HG02852 (cell line): Measurements from ENCODE around the gene KDM5B.
"Not testable (repeated sequence)": the region's sequence is repeated elsewhere in the genome, so short reads cannot be mapped to it uniquely, and the experiment has no call there.

Source experiments
- ATAC-seq: cut with Tn5 transposase; IDR thresholded peaks from one replicate; pipeline ENCODE4 v1.9.1; 2021; ENCODE audit warnings: mild to moderate bottlenecking, moderate library complexity; ENCODE audit not compliant: unreplicated experiment

The KDM5B gene

DNA sequence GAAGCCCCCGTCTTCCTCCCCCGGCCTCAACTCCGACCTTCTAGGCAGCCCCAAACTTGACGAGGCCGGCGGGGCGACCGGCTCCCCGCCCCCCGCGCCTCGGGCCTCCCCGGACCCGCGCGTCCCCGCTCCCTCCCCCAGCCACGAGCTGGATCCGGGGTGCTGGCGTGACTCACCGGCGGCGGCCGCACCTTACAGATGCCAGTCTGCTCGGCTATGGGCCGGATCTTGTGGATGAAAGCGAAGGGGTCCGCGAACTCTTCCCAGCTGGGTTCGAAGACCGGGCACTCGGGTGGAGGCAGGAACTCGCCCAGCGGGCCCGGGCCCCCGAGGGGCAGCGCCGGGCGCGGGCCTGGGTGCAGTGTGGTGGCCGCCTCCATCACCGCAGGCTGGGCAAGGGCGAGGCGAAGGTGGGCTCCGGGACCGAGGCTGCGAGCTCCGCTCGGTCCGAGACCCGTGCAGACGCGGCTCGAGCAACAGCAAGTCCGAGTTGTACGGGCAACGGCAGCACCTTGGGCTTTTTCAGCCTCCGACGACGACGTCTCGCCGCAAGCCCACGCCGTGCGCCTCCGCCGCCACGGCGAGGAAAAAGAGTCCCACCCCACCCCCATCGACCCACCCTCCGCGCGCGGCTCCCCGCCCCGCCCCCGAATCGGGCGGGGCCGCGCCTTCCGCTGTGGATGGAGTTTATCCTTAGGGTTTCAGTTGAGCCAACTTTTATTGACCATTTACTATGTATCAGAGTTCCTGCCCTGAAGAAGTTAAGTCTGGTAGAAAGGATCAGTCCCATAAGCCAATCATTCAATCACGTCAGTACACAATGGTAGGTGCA is at the start of gene KDM5B:
KDM5B (minus strand) TSS at position 496 of the 832 bp plus-strand sequence; CDS start at position 380, 116 bp downstream.
- no peak for ATAC-seq

DNA sequence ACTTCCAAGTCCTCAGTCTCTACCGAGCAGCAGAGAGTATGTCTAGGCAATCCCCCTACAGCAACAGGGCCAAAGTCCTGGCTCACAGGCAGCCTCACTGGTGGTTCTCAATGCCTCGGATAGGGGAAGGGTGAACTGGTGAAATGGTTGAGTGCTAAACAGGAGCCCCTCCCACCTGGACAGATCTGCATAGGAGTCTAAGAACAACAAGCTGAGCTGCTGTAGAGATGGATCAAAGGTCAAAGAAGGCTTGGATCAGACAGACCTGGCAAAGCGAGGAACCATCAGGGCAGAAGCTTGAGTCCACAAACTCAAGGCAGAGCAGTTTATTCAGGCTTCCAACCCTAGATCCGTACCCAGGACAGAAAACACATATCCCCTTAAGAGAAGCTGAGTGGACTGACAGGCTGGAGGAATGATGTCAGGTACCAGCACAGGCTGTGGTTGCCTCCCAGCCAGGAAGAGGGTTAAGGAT is 49.0 kb upstream of the KDM5B start:
- no peak for ATAC-seq

DNA sequence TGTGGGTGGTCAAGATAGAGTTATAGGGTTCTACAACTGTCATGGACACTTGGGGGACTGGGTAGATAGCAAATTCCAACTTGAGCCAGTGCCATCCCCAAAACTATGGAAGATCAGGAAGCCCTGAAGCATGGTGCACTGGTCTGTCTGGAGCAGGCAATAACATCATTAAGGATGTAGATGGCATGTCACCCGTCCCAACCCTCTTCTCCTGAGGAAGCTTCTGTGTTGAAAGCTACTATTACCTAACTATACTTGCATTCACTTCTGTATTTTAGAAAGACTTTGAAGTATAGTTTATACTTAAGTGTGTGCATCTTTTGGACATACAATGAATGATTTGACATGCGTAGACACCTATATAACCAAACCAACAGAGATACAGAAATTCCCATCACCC is 47.8 kb upstream of the KDM5B start:
- no peak for ATAC-seq

DNA sequence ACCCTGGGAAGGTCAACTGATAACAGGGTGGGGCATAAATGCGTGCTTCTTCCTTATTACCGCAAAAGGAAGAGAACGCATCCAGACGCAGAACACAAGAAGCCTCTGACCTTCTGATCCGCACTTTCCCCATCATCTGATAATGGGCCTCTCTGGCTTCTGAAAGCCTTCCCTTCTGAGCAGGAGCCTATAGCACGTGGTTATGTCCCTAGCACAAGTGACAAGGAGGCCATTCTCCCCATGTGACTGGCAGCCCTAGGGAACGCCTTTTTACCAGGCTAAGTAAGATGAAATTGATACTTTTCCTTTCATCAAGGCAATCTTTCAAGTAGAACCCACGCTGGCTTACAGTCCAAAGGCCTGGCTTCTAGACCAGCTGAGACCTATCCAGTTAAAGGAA is 46.6 kb upstream of the KDM5B start:
- ATAC-seq: no peak

DNA sequence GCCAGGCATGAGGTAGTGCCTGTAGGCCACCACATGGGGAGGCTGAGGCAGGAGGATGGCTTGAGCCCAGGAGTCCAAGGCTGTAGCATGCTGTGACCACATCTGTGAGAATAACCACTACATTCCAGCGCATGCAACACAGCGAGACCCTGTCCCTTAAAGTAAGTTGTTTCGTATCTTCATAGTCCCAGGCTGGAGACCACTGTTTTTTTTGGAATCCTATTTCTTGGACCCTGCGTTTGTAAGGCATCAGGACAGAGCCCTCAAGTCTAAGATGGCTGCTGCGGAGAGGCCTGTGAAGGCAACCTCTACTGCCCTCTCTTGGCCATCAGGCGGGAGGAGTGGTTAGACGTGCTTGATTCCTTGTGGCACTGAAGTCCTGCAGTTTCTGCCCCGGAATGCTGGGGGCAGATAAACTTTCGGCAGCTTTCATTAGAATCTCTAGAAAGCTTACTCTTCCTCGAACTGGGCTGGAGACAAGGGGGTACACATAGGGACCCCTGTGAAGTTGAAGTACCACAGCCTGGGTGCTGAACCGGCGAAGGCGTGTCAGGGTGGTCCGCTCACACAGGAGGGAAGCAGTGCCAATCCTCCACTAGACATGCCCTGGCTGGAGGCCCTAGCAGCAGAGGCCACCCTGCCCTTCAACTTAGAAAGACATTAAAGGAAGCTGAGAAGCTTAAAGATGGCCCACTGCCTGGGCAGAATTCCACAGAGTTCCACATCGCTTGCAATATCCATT is 44.1 kb upstream of the KDM5B start:
- ATAC-seq: no peak

DNA sequence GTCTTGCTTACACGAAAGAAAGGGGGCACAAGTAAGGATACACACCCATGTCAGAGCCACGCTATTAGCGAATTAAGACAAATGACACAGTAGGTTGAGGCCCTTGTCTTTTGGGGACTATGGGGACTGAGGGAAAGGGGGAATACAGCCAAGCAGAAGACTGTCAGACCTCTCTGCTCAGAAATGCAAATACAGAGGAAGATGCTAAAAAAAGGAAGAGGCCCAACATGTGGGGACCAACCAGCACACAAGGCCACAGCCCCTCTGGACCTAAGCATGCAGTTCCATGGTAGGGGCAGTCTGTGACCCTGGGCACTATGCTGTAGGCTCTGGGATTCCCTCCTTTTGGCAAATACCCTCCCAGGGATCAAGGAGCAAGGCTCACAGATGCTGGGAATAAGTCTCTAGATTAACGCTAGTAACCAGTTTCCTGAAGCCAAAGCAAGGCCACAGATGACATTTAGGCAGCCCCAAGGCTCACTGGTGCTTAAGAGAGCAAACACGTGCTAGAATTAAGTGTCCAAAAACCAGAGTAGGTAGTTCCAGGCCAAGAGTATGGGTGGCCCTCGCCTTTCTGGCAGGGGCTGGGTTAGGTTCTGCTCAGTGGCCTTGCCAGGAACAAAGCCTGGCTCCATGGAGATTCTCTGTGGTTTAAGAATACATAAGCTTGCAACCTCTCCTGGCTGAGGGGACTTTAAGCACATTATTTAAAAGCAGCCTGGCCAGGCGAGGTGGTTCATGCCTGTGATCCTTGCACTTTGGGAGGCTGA is 42.6 kb upstream of the KDM5B start:
- no peak for ATAC-seq

DNA sequence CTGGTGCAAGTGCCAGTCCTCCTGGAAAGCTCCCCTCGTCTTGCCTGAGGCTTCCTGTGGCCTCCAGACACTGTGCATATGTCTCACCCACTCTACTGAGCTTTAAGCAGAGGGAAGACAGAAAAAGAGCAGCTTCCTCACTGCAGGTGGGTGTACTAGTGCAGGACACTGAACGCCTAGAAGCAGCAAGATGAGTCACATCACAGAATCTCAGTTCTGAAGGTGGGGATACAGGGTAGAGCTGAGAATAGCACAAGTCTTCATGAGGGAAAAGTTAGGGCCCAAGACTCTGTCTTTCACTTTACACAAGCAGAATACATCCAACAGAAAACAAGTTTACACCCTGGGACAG is 39.9 kb upstream of the KDM5B start:
- ATAC-seq: peak; percentile 95

DNA sequence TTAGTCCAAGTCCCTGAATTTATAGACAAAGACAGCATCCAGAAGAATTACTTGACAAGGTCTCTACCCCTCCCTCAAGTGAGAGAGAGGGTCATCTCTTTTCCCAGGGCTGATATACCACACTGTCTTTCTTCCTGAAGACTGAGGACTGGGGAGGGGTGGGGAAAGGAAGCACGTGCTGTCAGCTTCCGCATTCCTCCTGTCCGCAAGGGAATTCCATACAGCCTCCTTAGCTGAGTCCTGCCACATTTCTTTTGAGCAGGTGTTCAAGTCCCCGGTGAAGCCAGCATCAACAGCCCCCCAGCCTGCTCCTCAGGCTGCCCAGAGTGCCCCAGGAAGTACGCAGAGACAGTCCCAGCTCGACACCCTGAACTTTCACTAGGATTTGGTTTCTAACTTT is 36.7 kb upstream of the KDM5B start:
- ATAC-seq: no peak

DNA sequence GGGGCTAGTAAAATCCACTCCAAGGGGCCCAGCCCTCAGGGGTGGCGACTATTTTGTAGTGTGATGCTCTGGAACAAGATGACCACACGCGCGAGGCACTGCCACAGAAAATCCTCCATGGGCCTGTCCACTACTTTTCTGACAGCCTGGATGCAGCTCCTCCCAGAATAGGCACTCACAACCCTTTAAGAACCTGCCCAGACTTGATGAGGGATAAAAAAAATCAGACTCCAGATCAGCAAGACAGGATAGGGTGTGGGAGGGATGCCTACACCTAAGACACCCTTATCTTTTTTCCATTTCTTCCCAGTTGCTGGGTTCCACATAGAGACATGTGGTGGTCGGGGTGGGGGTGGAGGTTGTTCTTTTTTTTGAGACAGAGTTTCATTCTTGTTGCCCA is 36.0 kb upstream of the KDM5B start:
- no peak for ATAC-seq

DNA sequence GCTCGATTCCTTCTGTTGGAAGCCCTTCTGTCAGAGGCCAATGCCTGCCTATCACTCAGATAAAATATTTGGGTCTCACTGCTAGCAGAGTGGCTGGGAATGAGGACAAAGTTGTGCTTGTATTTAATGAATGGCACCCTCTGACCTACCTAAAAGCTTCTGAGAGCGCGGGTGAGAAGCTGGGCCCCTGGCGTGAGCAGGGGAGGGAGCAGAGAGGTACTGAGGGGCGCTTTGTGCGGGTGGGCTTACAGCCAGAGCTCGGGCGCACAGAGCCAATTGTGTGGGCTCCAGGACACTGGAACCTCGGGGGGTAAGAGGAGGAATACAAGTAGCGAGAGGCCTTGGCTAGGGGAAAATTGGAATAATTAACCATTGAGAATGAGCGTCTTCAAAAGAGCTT is 34.9 kb upstream of the KDM5B start:
- ATAC-seq: no peak

DNA sequence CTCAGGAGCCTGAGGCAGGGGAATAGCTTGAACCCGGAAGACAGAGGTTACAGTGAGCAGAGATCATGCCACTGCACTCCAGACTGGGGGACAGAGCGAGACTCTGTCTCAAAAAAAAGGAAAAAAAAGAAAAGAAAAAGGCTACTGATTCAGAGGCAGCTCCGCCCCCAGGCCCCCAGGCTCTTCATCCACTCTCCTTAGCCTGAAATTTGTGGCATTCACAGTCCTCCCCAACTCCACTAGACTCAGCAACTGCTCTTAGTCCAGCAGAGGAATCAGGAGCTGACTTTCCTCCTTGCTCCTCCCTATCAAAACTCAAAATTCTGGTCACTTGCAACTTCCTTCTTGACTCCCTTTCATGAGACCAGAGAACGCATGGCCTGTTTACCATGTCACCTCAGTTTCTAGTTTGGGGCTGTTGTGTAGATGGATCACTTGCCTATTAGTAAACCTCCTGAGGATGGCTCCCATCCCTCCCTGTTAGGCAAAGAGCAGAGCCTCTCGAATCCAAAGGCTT is 29.6 kb upstream of the KDM5B start:
- ATAC-seq: no peak

DNA sequence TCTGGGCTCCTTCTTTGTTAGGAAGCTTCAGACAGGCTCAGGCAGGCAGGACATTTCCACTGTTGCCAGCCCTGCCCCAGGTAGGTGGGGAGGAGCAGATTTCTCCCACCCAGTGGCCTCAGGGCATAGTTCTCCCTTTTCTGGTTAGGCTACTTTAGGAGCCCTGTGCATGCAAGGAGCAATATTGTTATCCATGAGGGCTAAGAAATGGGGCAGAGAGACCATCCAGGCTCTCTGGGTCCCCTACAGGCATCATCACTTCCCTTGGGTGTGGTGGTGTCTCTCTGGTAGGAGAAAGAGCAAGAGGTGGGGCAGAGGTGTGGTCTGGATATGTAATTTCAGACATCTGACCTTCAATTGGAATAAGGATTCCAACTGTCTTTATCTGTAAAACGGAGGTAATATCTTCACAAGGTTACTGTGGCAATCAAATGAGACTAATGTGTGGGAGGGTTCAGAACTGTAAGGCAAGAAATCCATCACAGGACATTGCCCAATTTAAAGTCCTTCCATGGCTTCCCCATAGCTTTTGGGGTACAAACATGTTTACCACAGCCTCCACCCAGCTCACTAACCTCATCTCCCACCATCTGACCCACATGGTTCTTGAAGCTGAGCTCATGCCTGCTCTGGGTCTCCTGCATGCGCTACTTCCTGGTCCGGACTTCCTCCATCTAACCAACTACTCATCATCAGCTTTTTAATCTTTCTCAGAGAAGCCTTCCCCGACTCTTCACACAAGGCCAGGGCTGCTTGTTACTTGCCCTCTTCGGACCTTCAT is 28.6 kb upstream of the KDM5B start:
- no peak for ATAC-seq

DNA sequence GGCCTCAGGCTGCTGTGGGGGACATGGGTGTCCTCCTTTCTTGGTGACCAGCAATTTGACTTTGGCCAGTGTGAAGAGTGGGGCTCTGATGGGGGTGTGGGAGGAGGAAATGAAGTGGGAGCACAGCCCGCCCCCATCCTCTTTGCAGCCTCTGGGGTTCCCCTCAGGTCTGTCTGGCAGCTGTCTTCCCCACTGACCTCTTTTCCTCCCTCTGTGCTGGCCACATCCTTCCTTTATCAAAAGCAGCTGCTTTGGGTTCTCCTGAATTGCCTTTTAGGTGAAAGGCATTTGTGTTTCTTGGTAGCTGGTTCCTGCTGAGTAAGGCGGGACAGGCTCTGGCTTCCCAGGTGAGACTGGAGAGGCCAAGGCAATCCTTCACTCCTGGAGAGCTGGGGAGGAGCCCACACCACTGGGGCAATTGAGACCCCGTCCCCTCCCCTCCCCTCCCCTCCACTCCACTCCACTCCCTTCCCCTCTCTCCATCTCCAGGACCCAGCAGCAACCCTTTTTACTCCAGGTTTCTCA is 27.4 kb upstream of the KDM5B start:
- no peak for ATAC-seq

DNA sequence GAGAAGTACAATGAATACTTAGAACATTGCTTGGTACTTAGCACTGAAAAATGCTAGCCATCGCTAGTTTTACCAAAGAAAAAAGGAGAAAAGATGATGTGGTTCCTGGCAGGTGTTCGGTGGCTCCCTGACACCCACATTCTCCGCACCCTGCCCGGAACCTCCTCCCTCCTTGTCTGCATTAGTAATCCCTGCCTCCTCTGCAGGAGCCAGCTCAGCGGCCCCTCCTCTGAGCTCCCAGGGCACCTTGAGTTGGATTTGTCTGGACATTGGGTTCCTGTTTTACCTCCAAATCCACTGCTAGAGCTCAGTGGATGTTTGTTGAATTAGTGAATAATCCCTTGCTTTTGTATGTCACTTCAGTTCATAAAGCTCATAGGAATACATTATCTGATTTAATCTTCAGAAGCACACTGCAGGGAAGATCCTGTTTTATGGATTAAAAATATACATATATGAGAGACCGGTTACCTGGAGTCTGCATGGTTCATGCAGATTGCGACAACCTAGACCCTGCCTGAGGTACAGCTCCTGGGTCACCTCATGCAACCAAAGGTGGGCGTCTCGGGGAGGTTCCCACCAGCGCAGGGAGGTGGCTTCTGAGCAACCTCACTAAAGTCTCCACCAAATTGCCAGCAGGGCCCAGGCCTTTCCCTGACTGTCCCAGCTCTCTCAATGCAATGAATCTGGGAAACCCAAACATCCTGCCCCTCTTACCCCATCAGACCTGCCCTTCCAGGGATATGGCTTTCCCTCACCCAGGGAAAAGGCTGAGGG is 26.7 kb upstream of the KDM5B start:
- no peak for ATAC-seq

DNA sequence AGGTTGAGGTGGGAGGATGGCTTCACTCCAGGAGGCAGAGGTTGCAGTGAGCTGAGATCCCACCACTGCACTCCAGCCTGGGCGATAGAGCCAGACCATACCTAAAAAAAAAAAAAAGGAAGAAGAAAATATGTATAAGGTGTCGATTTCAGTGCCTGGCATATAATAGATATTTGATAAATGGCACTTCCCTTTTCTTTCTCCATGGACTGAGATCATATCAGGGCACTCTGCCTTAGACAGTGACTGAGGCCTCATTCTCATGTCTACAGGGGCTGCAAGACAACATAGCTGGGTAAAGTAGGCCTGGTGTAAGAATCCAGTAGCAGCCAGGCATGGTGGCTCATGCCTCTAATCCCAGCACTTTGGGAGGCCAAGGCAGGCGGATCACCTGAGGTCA is 23.7 kb upstream of the KDM5B start:
- no peak for ATAC-seq

DNA sequence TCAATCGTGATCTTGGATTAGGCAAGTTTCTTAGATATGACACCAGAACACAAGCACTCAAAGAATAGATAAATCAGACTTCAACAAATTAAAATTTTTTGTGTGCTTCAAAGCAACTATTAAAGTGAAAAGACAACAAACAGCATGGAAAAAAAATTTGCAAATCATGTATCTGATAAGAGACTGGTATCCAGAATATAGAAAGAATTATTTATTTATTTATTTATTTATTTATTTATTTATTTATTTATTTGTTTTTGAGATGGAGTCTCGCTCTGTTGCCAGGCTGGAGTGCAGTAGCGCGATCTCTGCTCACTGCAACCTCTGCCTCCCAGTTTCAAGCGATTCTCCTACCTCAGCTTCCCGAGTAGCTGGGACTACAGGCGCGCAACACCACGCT is 21.0 kb upstream of the KDM5B start:
- not testable (repeated sequence) for ATAC-seq

DNA sequence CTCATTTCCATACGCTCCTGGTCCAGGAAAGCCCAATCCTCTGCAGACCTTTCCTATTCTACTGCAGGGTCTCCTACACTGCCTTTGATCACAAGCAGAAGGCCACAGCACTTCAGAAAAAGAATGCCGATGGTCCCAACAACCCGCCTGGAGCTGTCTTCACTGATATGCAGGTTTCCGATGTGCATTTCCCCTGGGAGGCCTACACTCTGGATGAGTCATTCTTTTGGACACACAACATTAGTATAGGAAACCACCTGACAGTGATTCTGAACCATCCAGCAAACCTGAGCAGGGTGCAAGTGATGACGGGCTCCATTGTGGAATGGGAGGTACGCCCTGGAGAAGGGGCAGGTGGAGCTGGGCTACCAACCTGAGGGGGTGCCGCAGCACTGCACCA is 17.5 kb upstream of the KDM5B start:
- no peak for ATAC-seq

DNA sequence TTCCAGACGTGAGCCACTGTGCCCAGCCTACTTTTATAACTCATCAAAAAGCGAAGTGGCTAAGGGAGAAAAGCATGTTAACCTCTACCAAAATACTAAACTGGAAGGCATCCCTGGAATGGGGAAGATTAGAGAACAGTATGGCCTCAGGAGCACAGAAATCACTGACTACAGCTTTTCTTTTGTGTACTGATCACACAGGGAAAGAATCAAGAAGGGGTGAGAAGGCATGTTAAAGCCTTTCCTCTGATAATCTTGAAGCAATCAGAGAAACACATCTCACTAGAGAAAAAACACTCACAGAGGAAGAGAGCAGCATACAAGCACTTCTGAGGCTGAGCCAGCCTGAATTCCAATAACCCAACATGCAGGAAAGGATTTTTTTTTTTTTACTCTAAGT is 13.2 kb upstream of the KDM5B start:
- no peak for ATAC-seq

DNA sequence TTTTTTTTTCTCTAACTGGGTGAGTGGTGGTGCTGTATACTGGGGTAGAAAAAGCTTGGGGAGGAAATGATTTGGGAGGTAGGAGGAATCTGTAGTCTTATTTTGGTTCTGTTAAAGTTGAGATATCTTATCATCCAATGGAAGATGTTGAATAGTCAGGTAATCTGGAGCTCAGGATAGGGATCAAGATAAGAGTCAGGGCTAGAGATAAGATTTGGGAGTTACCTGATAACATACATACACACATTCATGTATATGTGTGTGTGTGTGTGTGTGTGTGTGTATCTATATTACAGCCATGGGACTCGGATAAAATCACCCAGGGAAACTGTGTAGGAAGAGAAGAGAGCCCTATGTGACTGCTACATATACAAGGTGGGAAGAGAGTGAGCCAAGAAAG is 10.6 kb upstream of the KDM5B start:
- ATAC-seq: no peak

DNA sequence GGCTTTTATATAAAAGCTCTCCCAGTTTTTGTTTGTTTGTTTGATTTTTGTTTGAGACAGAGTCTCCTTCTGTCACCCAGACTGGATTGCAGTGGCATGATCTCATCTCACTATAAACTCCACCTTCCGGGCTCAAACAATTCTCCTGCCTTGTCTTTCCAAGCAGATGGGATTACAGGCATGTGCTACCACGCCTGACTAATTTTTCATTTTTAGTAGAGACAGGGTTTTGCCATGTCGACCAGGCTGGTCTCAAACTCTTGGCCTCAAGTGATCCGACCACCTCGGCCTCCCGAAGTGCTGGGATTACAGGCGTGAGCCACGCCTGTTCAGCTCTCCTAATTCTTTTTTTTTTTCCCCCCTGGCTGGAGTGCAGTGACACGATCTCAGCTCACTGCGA is 6.9 kb upstream of the KDM5B start:
- ATAC-seq: no peak
